Right lobe of liver (tissue), 6 donors: ENCODE results near the gene RCBTB2. TPM values are rescaled to one million over a fixed set of nuclear protein-coding genes. Genes with fewer than 3 reads are reported as not detected.

Experiments used
- ATAC-seq, 4 donors: fragments of 200-7000 bp; cut with Tn5 transposase; one replicate each; pipeline ENCODE4 v1.9.1; 2020; ENCODE audit warnings: mild to moderate bottlenecking in 4 of 4, moderate library complexity in 4 of 4
- DNase-seq, 3 donors: peaks; one replicate each; pipeline ENCODE4 v3.0.0-alpha.2; 2020
- H3K27ac ChIP-seq, 3 donors: fragments of 200-600 bp; one replicate each; pipeline ENCODE4 v1.8.0; 2022
- H3K27me3 ChIP-seq, 2 donors: fragments of 200-600 bp; one replicate each; pipeline ENCODE4 v1.8.0; 2022
- H3K36me3 ChIP-seq, 4 donors: fragments of 200-600 bp; sonication (generic) in 1 of 4; one replicate each; pipeline versions ENCODE4 v1.5.1 to v1.8.0; 2017 to 2022; ENCODE audit warnings: control low read depth in 1 of 4
- H3K4me1 ChIP-seq, 4 donors: fragments of 200-600 bp; sonication (generic) in 1 of 4; one replicate each; pipeline versions ENCODE4 v1.5.1 to v1.8.0; 2017 to 2022; ENCODE audit warnings: control low read depth in 1 of 4
- H3K4me3 ChIP-seq, 3 donors: fragments of 200-600 bp; one replicate each; pipeline ENCODE4 v1.8.0; 2022
- H3K9me3 ChIP-seq, 4 donors: fragments of 200-600 bp; sonication (generic) in 1 of 4; one replicate each; pipeline versions ENCODE4 v1.5.1 to v1.8.0; 2017 to 2022; ENCODE audit warnings: control low read depth in 1 of 4
- POLR2A ChIP-seq: fragments of 450-650 bp; IDR thresholded peaks from one replicate; pipeline ENCODE4 v1.6.1; 2017; ENCODE audit warnings: antibody characterized with exemption, mild to moderate bottlenecking
- WGBS: methylation state at CpG from one replicate; pipeline ENCODE4 v1.1.6; 2018; ENCODE audit warnings: low coverage, low lambda C conversion rate; ENCODE audit not compliant: insufficient coverage; ENCODE audit errors: missing lambda C conversion rate; 5-methylcytosine and 5-hydroxymethylcytosine counted together
- intact Hi-C, 2 donors: fragments of 100-400 bp; cut with DNase I; formaldehyde crosslinking; loops; one replicate each; pipeline versions ENCODE4 v1.11.2 to v1.14.1; 2022
- total RNA-seq, 6 experiments: library from RNA; depleted of rRNA in 2 of 6; stranded (reverse); fragments of >200 nt in 2 of 6; fragmentation: NEBNext Ultra II Directional in 3 of 6; extraction: Animal tissue kit (Norgen Biotek cat#: 25700) in 3 of 6; gene quantifications; one replicate each; pipeline versions ENCODE4 v1.1.0 to v1.2.4, GENCODE V29; 2016 to 2023
- TF ChIP-seq, protein P1 (sequence below), 4 donors: fragments of 200-600 bp in 3 of 4; fragments of 450-650 bp in 1 of 4; IDR thresholded peaks; one replicate each; pipeline versions ENCODE4 v1.5.1 to v1.8.0; 2016 to 2022; ENCODE audit warnings: antibody characterized with exemption in 4 of 4, mild to moderate bottlenecking in 2 of 4
- donor health status: DM: no; HTN: yes; CAD: no.
- donor health status: DM: no; HTN: no; CAD: no.
- donor health status: DM: no; HTN: no; CAD: no.
- donor health status: DM: no; HTN: yes; CAD: no.
- donor health status: DM: no; HTN: yes; CAD: no.

Gene RCBTB2
- total RNA-seq, 6 experiments from 2014 or later = 2.6 to 7.5 (median 4.8) TPM

DNA sequence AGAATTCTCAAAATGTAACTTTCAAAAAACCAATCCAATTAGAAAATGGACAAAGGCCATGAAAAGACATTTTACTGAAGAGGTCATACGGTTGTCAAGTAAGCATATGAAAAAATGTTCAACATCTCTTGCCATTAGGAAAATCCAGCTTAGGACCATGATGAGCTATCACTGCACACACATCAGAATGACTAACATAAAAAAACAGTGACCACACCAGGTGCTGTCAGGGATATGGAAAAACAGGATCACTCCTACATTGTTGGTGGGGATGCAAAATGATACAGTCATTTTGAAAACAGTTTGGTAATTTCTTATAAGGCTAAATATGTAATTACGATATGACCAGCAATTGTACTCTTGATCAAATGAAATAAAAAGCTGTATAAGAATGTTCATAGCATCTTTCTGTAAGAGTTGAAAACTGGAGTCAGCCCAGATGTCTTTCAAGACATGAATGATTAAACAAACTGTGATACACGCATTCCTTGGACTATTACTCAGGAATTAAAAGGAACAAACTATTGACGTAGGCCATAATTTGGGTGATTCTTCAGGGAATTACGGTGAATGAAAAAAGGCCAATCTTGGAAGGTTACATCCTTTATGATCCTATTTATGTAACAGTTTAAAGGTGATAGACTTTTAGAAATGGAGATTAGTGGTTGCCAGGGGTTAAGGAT, 26.9 kb upstream of the RCBTB2 start:
- Histone ChIP-seq H3K27ac (no peak overlapping the region), H3K4me3 (no peak overlapping the region), H3K9me3 (no peaks in the 10 kb centered on the region), H3K36me3 (no peaks in the 10 kb centered on the region), H3K27me3 (no peaks in the 10 kb centered on the region), H3K4me1 (no peaks in the 10 kb centered on the region)
- 91% methylated on average over 5 of the region's 5 CpGs for WGBS
- DNase-seq (no peak), ATAC-seq (no peak)
- intact Hi-C loops = no loop called here
- no peak for TF ChIP-seq POLR2A
- TF ChIP-seq, protein P1, sequence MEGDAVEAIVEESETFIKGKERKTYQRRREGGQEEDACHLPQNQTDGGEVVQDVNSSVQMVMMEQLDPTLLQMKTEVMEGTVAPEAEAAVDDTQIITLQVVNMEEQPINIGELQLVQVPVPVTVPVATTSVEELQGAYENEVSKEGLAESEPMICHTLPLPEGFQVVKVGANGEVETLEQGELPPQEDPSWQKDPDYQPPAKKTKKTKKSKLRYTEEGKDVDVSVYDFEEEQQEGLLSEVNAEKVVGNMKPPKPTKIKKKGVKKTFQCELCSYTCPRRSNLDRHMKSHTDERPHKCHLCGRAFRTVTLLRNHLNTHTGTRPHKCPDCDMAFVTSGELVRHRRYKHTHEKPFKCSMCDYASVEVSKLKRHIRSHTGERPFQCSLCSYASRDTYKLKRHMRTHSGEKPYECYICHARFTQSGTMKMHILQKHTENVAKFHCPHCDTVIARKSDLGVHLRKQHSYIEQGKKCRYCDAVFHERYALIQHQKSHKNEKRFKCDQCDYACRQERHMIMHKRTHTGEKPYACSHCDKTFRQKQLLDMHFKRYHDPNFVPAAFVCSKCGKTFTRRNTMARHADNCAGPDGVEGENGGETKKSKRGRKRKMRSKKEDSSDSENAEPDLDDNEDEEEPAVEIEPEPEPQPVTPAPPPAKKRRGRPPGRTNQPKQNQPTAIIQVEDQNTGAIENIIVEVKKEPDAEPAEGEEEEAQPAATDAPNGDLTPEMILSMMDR (IDR thresholded peaks at IDR 0.05) = no peak

DNA sequence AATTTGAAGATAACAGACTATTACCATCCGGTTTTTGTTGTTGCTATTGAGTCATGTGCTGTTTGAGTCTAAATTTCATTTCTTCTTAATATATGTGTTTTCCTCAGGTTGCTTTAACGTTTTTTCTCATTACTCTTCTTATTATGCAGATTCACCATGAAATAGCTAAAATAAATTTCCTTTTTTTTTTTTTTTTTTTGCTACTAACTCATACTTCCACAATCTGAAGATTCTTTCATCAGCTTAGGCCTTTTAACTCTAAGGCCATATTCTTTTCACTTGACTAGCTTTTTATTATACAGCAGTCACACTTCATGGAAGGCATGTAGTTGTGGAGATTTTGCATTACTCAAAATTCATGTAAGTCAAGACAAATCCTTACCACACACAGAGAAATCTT, 23.9 kb upstream of the RCBTB2 start:
- WGBS = 60% methylated on average over 2 of the region's 2 CpGs
- Histone ChIP-seq H3K27me3 (no peaks in the 10 kb centered on the region), H3K9me3 (no peaks in the 10 kb centered on the region), H3K27ac (no peak overlapping the region), H3K4me3 (no peak overlapping the region), H3K36me3 (no peaks in the 10 kb centered on the region), H3K4me1 (no peaks in the 10 kb centered on the region)
- no peak for TF ChIP-seq POLR2A
- TF ChIP-seq, protein P1 (IDR thresholded peaks at IDR 0.05) = no peak
- no peak for ATAC-seq
- no peak for DNase-seq
- intact Hi-C loops = no loop called here

DNA sequence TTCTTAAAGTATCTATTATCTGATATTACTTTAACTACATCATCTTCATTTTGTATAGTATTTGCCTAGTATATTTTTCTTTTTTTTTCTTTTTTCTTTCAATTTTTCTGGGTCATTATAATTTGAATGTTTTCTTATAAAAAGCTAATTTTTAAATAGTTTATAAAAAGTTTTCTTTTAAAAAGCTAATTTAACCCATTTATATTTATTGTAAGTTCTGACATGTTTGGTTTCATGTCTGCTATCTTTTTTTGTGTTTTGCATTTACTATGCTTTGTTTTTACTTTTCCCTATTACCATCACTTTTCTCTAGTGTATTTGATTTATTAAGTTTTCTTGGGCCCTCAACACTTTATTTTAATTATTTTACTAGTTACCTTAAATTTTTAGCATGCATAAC, 22.6 kb upstream of the RCBTB2 start:
- TF ChIP-seq POLR2A = no peak
- TF ChIP-seq, protein P1 (IDR thresholded peaks at IDR 0.05) = no peak
- DNase-seq (no peak), ATAC-seq (no peak)
- intact Hi-C loops = no loop called here
- Histone ChIP-seq H3K9me3 (no peaks in the 10 kb centered on the region), H3K36me3 (no peaks in the 10 kb centered on the region), H3K4me1 (no peaks in the 10 kb centered on the region), H3K4me3 (no peak overlapping the region), H3K27me3 (no peaks in the 10 kb centered on the region), H3K27ac (no peak overlapping the region)

DNA sequence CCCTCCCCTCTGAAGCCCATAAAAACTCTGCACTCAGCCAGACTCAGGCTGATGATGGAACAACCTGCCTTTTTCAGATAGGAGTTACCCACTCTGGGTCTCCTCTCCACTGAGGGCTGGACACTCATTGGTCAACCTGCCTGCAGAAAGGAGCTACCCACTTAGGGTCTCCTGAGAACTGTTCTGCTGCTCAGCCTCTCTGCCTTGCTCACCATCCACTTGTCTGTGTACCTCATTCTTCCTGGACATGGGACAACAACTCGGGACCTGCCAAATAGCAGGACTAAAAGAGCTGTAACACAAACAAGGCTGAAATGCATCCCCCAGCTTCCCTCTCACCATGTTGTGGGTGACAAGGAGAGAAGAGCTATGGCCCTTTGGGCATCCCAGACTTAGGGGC, 18.4 kb upstream of the RCBTB2 start:
- no peak overlapping the region for H3K27ac ChIP-seq
- H3K27me3 ChIP-seq = no peaks in the 10 kb centered on the region
- no peaks in the 10 kb centered on the region for H3K36me3 ChIP-seq
- H3K4me1 ChIP-seq = peaks cover 0 to 11% (median 0%) of the 10 kb centered on the region in 4 donors
- no peak for ATAC-seq
- WGBS = no CpG with 5 or more reads among the region's 1 CpG
- no peaks in the 10 kb centered on the region for H3K9me3 ChIP-seq
- intact Hi-C loops = no loop called here
- H3K4me3 ChIP-seq = no peak overlapping the region
- no peak for DNase-seq
- TF ChIP-seq, protein P1 (IDR thresholded peaks at IDR 0.05) = no peak
- no peak for TF ChIP-seq POLR2A

DNA sequence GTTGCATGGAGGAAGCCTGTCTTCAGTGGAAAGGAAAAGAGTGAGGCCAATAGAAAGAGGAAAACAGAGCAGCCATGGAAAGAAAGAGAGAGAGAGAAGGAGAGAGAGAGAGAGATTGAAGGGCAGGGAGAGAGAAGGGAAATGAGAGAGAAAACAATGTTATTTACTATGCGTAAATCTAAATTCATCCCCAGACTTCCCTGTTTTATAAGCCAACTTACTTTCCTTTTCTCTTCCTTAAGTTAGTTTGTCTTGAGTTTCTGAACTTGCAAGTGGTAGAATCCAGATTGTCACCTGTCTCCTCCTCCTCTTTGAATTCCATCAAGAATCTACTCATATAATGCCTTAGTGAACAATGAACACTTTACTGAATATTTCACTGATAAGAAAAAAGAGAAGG, 16.8 kb upstream of the RCBTB2 start:
- TF ChIP-seq, protein P1 (IDR thresholded peaks at IDR 0.05) = no peak
- TF ChIP-seq POLR2A = no peak
- intact Hi-C loops = no loop called here
- Histone ChIP-seq H3K4me1 (peaks cover 0 to 22% (median 0%) of the 10 kb centered on the region in 4 donors), H3K27ac (no peak overlapping the region), H3K27me3 (no peaks in the 10 kb centered on the region), H3K9me3 (no peaks in the 10 kb centered on the region), H3K4me3 (no peak overlapping the region), H3K36me3 (no peaks in the 10 kb centered on the region)
- WGBS = 100% methylated on average over 1 of the region's 1 CpG
- no peak for ATAC-seq
- no peak for DNase-seq
